Panc1 (cell line): ENCODE results near the gene ACSS1. TPM values are rescaled to one million over a fixed set of nuclear protein-coding genes. Genes with fewer than 3 reads are reported as not detected.

ENCODE experiments used
- ATAC-seq: fragments of 200-7000 bp; cut with Tn5 transposase; 2 replicates; pipeline ENCODE4 v1.9.1; 2020; ENCODE audit warnings: mild to moderate bottlenecking, moderate library complexity
- BruUV-seq: library from RNA; stranded (reverse); fragments of 400-500 nt; replicated peaks from 2 replicates; lab custom pipeline; 2021; lab: Mats Ljungman, UMichigan
- CTCF ChIA-PET: fragments of 300-600 bp; sonication (Branson Sonifier 250); formaldehyde crosslinking; loops from one replicate; lab custom pipeline; 2022; ENCODE audit warnings: antibody characterized with exemption; lab: Charles Lee
- POLR2A ChIA-PET: fragments of 300-600 bp; sonication (Branson Sonifier 250); formaldehyde crosslinking; loops from one replicate; lab custom pipeline; 2022; ENCODE audit warnings: antibody characterized with exemption; lab: Charles Lee
- DNase-seq: peaks from one replicate; pipeline ENCODE4 v3.0.0-alpha.2; 2010; ENCODE audit warnings: low read depth, low spot score
- H3K27ac ChIP-seq: 2 replicates; pipeline ENCODE4 v1.5.1; 2011; ENCODE audit warnings: mild to moderate bottlenecking, low read length, inconsistent platforms
- H3K27me3 ChIP-seq: fragments of 200-500 bp; sonication (Bioruptor generic); 2 replicates; pipeline ENCODE4 v1.6.0; 2014; ENCODE audit warnings: low read length, inconsistent platforms; ENCODE audit not compliant: control insufficient read depth, insufficient read depth
- H3K36me3 ChIP-seq: fragments of 200-500 bp; sonication (Bioruptor generic); 2 replicates; pipeline ENCODE4 v1.5.1; 2014; ENCODE audit warnings: inconsistent platforms, mild to moderate bottlenecking, low read length, moderate library complexity; ENCODE audit not compliant: control insufficient read depth, insufficient read depth
- H3K4me1 ChIP-seq: 2 replicates; pipeline ENCODE4 v1.5.1; 2011; ENCODE audit warnings: inconsistent platforms, mild to moderate bottlenecking, low read length, moderate library complexity; ENCODE audit not compliant: control insufficient read depth, insufficient read depth
- H3K4me3 ChIP-seq, 2 experiments: 2 replicates each; pipeline ENCODE4 v1.5.1; 2011 to 2012; ENCODE audit warnings: low read depth in 2 of 2, low read length in 2 of 2, mild to moderate bottlenecking in 2 of 2, inconsistent platforms in 1 of 2, moderate library complexity in 1 of 2
- H3K9me3 ChIP-seq: fragments of 200-500 bp; sonication (Bioruptor generic); 2 replicates; pipeline ENCODE4 v1.5.1; 2014; ENCODE audit warnings: low read depth, mild to moderate bottlenecking, inconsistent platforms, low read length, moderate library complexity; ENCODE audit not compliant: control insufficient read depth, insufficient read depth
- CTCF ChIP-seq: fragments of 450-650 bp; IDR thresholded peaks from 2 replicates; pipeline ENCODE4 v1.5.1; 2017; ENCODE audit warnings: mild to moderate bottlenecking
- POLR2AphosphoS5 ChIP-seq: IDR thresholded peaks from 2 replicates; pipeline ENCODE4 v1.6.1; 2012; ENCODE audit warnings: mild to moderate bottlenecking, low read depth, low read length, moderate library complexity
- SIN3A ChIP-seq: IDR thresholded peaks from 2 replicates; pipeline ENCODE4 v1.6.1; 2012; ENCODE audit warnings: low read depth, mild to moderate bottlenecking, low read length, moderate library complexity, borderline replicate concordance; ENCODE audit not compliant: insufficient read depth
- TCF7L2 ChIP-seq: IDR thresholded peaks from 2 replicates; pipeline ENCODE4 v1.6.1; 2011; ENCODE audit warnings: mild to moderate bottlenecking, low read depth, low read length, inconsistent platforms
- in situ Hi-C: cut with HindIII; loops from 2 replicates; pipeline ENCODE4 v1.10.0; 2016; ENCODE audit warnings: low sequenced_read_pairs, low pct_unique_long_range_greater_than_20kb
- intact Hi-C: fragments of 100-400 bp; cut with micrococcal nuclease; formaldehyde crosslinking; loops from one replicate; pipeline ENCODE4 v1.10.0; 2022; ENCODE audit not compliant: unreplicated experiment
- total RNA-seq: library from RNA; stranded (reverse); gene quantifications from one replicate; pipeline ENCODE4 v1.2.1, GENCODE V29; 2021; ENCODE audit not compliant: unreplicated experiment
- TF ChIP-seq, protein P1 (sequence below), 2 experiments: IDR thresholded peaks; 2 replicates each; pipeline ENCODE4 v1.6.1; 2011 to 2012; ENCODE audit warnings: low read depth in 2 of 2, control low read depth in 1 of 2, low read length in 1 of 2, mild to moderate bottlenecking in 1 of 2, moderate library complexity in 1 of 2; ENCODE audit not compliant: insufficient read depth in 1 of 2

Gene ACSS1
- total RNA-seq, 1 experiment from 2014 or later, result 32.2 TPM

- peaks cover 11% of the 10 kb centered on the region for H3K36me3 ChIP-seq
- no TSS peak for BruUV-seq
- no peak for TF ChIP-seq SIN3A
- TF ChIP-seq TCF7L2, result no peak
- TF ChIP-seq POLR2AphosphoS5, result no peak
- TF ChIP-seq, protein P1, sequence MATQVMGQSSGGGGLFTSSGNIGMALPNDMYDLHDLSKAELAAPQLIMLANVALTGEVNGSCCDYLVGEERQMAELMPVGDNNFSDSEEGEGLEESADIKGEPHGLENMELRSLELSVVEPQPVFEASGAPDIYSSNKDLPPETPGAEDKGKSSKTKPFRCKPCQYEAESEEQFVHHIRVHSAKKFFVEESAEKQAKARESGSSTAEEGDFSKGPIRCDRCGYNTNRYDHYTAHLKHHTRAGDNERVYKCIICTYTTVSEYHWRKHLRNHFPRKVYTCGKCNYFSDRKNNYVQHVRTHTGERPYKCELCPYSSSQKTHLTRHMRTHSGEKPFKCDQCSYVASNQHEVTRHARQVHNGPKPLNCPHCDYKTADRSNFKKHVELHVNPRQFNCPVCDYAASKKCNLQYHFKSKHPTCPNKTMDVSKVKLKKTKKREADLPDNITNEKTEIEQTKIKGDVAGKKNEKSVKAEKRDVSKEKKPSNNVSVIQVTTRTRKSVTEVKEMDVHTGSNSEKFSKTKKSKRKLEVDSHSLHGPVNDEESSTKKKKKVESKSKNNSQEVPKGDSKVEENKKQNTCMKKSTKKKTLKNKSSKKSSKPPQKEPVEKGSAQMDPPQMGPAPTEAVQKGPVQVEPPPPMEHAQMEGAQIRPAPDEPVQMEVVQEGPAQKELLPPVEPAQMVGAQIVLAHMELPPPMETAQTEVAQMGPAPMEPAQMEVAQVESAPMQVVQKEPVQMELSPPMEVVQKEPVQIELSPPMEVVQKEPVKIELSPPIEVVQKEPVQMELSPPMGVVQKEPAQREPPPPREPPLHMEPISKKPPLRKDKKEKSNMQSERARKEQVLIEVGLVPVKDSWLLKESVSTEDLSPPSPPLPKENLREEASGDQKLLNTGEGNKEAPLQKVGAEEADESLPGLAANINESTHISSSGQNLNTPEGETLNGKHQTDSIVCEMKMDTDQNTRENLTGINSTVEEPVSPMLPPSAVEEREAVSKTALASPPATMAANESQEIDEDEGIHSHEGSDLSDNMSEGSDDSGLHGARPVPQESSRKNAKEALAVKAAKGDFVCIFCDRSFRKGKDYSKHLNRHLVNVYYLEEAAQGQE (IDR thresholded peaks at IDR 0.05; ENCODE audit: insufficient read depth in 1 of 2, low read depth in 2 of 2, low read length in 1 of 2), result no peak
- TF ChIP-seq CTCF, result no peak
These were observed 91.5 kb downstream of the ACSS1 start for GRCh38 chr20:24966317-24967012.

DNA sequence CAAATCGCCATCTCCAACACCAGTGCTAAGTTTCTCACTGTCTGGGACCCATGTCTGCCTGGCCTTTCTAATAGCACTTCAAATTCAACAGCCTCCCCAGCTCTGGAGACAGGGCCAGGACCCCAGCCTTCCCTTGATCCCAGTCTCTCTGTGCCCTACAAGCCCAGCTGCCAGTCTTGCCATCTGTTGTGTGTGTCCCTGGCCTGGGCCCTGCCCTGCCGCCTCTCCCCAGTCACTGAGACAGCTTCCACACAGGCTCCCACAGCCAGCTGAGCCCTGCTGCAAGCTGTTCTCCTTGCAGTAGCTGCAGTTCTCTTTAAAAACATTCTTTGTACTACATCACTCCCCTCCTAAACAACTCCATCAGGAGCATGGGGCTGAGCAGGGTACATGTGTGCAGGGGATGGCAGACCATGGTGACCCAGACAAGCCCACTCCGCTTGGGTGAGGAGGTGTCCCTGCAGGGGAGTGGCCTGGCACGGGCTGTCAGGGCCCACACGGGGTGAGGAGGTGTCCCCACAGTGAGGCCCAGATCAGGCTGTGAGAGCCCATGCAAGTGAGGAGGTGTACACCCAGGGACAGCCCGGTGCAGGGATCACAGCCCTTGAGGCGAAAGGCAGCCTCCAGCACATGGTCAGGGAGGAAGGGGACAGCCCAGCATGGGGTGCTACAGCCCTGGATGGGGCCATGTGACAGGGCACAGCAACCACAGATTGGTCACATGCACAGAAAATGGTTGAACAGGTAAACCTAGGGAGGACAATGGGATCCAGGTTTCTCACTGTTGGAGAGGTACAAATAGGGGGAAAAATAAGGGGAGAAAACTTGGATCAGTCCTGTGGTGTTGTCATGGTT, 92.6 kb downstream of the ACSS1 start:
- in situ Hi-C loops (no loop called here), intact Hi-C loops (no loop called here)
- ATAC-seq (no peak), DNase-seq (no peak)
- POLR2A ChIA-PET, result no interaction called here
- TF ChIP-seq, protein P1 (IDR thresholded peaks at IDR 0.05; ENCODE audit: insufficient read depth in 1 of 2, low read depth in 2 of 2, low read length in 1 of 2), result no peak
- no peak for TF ChIP-seq SIN3A
- TF ChIP-seq CTCF, result no peak
- no peak for TF ChIP-seq TCF7L2
- TF ChIP-seq POLR2AphosphoS5, result no peak
- H3K27ac ChIP-seq, result no peak overlapping the region
- CTCF ChIA-PET, result no interaction called here
- no peak overlapping the region for H3K4me3 ChIP-seq
- BruUV-seq, result no TSS peak
- no peaks in the 10 kb centered on the region for H3K9me3 ChIP-seq
- no peaks in the 10 kb centered on the region for H3K4me1 ChIP-seq
- peaks cover 5% of the 10 kb centered on the region for H3K36me3 ChIP-seq
- H3K27me3 ChIP-seq, result no peaks in the 10 kb centered on the region

More at GRCh38 chr20:24966317-24967012, 91.5 kb downstream of the ACSS1 start:
- ChIA-PET POLR2A (no interaction called here), CTCF (no interaction called here)
- H3K27ac ChIP-seq, result no peak overlapping the region
- no peaks in the 10 kb centered on the region for H3K4me1 ChIP-seq
- no peak for DNase-seq
- in situ Hi-C loops, result no loop called here
- no peaks in the 10 kb centered on the region for H3K27me3 ChIP-seq
- H3K9me3 ChIP-seq, result no peaks in the 10 kb centered on the region
- H3K4me3 ChIP-seq, result no peak overlapping the region
- intact Hi-C loops, result no loop called here
- no peak for ATAC-seq
